NT2/D1 (cell line): Measurements from ENCODE around the gene OR51D1.

Source experiments
- SUZ12 ChIP-seq: IDR thresholded peaks from 2 replicates; pipeline ENCODE4 v1.6.1; 2011; ENCODE audit not compliant: insufficient read length, insufficient read depth; ENCODE audit errors: extremely low read depth
- YY1 ChIP-seq: IDR thresholded peaks from 2 replicates; pipeline ENCODE4 v1.6.1; 2011; ENCODE audit not compliant: insufficient read length, insufficient read depth
- ZNF274 ChIP-seq: IDR thresholded peaks from 2 replicates; pipeline ENCODE4 v1.6.1; 2011; ENCODE audit warnings: mild to moderate bottlenecking, low read depth, low read length

DNA sequence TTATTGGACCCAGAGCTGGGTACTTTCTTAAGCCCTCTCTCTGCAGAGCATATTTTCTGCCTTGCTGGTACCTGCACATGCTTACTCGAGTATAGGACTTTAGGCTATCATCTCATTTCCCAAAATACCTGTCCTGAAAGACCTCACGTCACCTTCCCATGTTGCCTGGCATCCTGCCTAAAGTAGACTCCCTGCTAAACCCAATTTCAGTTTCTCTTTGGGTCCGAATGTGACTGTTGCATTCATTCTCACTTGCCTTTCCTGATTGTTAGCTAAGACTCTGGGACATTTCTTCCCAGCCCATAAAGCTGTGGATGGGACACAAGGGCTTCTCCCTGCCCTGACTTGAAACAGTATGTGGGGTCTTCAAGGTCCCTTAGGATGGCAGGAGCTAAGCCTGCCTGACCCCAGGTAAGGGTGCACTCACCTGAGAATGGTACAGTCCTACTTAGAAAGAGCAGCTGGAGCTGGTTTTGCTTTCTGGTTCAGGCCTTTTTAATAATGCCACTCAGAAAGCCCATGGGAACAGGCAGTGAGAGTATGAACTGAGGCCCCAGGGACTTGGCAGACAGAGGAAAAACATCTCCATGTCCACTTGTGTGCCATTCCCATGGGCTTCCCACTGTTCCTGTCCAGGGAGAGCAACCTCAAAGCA is 47.5 kb downstream of the OR51D1 start:
- TF ChIP-seq YY1 (no peak), ZNF274 (no peak), SUZ12 (no peak)
